GM19372 (cell line): Measurements from ENCODE around the gene HDAC5.
"Not testable (repeated sequence)": the region's sequence is repeated elsewhere in the genome, so short reads cannot be mapped to it uniquely, and the experiment has no call there.

Experiments
- ATAC-seq: cut with Tn5 transposase; IDR thresholded peaks from one replicate; pipeline ENCODE4 v1.9.1; 2021; ENCODE audit warnings: mild to moderate bottlenecking, low read depth, moderate library complexity; ENCODE audit not compliant: unreplicated experiment

The HDAC5 gene

DNA sequence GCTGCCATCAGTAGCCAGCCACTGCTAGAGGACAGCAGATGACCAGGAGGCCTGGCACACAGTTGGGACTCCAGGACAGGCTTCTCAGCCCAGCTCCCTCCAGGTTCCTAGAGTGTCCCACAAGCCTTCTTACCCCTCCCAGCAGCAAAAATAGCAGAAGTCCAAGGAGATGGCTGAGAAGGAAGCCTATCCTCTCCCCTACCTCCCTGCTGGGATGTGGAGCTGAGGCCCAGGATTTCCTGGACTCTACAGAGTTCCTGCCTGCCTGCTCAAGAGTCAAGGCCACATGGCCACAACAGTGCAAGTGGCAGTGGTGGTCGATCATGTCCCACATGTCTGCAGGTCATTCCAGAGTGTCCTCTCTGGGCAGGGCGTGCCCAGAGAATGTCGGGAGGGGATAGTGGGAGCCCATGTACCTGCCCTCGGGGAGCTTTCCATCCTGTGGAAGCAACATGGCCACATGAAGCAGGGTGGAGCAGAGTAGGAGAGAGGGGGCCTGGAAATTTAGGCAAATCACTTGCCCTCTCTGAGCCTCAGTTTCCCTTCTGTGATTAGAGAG lies 10.6 kb upstream of the HDAC5 start:
- ATAC-seq: no peak

DNA sequence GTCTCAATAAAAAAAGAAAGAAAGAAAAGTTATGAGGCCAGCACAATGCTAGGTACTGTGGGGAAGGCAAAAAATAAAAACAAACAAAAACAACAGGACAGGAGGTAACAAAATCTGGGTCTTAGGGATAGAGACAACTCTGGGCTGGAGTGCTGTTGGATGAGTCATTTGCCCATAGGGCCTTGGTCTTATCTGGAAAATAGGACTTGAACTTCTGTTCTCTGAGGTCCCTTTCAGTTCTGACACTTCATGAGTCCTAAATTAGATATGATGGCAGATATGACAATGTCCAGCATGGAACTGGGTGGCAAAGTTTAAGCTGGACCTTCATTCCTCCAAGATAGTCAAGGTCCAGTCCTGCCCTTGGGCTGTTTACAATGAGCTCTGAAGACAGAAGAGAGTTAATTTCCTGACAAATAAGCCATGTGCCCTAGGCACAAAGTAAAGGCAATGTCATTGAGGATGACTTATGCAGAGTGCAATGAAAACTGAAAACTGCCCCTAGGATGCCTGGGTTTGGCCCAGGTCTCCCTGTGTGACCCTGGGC lies 8.9 kb upstream of the HDAC5 start:
- ATAC-seq: no peak

DNA sequence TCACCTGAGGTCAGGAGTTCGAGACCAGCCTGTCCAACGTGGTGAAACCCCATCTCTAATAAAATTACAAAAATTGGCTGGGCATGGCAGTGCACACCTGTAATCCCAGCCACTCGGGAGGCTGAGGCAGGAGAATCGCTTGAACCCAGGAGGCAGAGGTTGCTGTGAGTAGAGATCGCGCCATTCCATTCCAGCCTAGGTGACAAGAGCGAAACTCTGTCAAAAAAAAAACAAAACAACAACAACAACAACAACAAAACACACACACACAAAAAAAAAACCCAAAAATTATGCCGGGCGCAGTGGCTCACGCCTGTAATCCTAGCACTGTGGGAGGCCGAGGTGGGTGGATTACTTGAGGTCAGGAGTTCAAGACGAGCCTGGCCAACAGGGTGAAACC lies 7.9 kb upstream of the HDAC5 start:
- ATAC-seq: not testable (repeated sequence)

DNA sequence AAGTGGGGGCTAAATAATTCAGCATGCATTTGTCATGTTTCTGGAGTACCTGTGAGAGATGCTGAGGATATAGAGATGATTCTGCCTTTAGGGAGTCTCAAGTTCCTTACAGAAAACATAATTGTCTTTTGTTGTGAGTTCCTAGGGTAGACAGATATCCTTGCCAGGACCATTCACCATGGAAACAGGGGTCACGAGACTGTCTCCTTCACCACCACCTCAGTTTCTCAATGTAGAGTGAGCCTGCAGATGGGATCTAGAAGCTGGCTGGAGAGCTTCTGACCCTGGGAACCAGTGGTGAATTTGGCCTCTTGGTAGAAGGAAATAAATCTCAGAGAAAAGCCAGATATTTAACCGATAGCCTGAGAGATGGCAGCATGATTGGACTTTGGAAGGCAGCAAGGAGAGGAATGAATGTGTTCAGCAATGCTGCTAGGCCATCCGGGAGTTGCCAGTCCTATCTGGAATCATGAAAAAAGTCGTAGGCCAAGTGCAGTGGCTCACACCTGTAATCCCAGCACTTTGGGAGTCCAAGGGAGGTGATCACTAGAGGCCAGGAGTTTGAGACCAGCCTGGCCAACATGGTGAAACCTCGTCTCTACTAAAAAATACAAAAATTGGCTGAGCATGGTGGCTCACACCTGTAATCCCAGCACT lies 7.4 kb upstream of the HDAC5 start:
- ATAC-seq: no peak

DNA sequence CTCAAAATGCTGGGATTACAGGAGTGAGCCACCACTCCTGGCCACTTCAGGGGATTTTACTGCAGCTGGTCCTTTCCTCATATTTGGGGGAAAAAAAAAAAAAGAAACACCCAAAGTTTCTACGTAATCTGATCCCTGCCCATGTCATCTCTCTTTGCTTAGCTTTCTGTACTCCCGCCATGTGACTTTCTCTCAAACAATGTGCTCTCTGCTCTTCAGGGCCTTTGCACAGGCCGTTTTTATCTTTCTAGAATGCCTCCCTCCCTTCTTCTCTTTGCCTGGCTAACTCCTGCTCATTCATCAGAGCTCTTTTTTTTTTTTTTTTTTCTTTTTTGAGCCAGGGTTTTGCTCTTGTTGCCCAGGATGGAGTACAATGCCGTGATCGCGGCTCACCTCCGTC lies 4.9 kb upstream of the HDAC5 start:
- no peak for ATAC-seq

DNA sequence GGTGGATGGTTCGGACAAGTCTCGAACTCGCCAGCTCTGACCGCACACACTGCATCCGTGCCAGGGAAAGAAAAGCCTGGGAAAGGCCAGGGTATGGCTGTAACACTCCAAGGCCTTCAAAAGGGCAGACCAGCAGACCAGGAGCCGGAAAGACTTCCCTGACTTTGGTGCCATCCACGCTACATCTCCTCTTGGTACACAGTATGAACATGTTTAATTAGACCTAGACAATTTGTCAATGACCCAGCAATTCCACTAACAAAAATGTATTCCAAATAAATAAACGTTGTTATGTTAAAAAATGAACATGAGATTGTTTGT lies 637 bp upstream of the HDAC5 start:
- no peak for ATAC-seq

DNA sequence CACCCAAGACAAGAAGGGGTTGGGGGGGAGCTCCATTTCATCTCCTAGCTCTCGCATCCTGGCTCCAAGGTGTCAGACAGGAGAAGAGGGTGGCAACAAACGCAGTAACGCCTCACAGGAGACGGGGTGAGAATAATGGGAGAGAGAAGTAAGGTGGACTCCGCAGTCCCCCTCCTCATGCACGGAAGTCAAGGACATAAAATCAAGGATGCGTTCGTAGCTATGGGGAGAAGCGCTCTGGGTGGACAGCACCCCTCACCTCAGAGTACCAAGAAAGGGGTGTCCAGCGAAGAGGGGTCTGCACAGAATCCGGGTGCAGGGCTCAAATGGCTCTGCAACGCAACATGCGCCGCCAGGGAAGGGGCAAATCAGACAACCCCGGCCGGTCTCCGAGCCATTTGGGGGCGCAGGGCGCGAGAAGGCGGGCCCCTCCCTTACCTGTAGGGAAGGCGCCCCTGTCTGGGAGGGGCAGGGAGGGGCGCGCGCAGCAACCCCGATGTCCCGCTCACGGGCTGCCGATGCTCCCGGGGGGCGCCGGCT lies 555 bp downstream of the HDAC5 start:
- ATAC-seq: peak; percentile 18

DNA sequence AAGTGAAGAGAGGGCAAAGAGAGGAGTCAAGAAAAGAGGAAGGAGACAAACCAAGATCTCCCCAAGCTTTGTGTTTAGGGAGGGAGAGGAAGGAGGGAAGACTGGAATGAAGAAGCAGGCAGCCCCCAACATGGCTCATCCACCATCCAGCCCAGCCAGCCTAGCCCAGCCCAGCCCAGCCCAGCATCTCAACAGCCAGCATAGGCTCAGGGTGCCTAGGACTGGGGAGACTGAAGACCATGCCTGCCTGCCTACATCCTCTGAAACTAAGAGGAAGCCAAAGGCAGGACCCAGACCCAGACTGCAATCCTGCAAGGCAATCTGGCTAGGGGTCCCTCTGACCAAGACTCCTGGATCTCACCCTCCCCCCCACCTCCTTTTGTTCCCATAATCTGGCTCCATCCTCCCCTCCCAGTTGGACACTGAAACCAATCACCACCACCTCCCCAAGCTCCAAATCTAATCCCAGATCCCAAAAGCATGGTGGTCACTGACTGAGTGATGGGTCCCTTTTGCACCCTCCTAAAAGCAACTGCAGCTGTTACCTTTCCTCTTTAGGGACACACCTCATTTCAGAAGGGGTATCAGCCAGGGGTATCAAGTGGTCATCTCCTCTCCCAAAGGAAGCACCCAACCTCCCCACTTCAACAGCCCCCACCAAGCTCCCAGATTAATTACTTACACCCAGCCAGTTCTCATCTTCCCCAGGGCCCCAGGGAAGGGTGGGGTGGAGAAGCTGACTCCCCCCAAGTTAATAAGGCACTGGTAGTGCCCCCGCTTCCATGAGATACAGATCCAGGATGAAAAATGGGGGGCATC lies 1.2 kb downstream of the HDAC5 start:
- ATAC-seq: no peak

DNA sequence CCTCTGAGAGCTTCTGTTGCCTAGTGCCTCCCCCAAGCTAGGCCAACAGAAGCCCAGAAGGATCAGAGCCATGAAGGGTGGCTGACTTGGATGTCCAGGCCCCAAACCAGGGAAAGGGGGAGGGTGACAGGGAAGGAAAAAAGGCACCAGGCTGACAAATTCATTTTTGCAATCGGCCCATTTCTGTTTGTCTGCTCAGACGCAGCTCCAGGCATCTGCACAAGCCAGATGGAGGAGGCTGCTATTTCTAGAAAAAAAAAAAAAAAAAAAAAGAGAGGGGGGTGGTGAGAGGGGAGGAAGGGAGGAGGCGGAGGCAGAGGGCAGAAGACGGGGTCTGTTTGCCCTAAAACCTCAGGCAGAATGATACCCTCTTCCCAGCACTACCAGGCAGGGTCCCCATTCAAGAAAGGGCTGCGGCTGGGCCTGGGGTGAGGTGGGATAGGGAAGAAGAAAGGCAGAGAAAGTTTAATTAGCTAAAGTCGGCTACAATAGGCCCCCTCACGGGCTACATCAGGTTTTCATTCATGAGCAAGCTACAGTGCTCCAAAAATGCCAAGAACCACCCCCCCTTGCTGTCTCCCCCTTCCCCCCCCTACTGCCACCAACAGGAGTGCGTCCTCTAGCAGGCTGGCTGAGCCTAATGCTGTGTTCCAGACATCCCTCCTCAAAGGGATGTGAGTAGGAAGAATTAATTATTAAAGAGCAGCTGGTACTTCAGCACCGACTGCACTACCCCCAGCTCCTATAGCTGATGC lies 2.4 kb downstream of the HDAC5 start:
- ATAC-seq: no peak

DNA sequence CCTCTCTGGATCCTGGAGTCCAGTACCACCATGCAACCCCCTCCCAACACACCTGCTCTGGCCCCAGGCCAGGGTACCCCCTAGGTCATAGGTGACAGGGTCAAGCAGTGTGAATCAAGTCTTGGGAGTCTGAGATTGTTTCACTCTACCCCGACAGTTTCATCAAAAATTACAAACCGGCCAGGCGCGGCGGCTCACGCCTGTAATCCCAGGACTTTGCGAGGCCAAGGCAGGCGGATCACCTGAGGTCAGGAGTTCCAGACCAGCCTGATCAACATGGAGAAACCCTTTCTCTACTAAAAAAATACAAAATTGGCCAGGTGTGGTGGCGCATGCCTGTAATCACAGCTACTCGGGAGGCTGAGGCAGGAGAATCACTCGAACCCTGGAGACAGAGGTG lies 3.2 kb downstream of the HDAC5 start:
- not testable (repeated sequence) for ATAC-seq

DNA sequence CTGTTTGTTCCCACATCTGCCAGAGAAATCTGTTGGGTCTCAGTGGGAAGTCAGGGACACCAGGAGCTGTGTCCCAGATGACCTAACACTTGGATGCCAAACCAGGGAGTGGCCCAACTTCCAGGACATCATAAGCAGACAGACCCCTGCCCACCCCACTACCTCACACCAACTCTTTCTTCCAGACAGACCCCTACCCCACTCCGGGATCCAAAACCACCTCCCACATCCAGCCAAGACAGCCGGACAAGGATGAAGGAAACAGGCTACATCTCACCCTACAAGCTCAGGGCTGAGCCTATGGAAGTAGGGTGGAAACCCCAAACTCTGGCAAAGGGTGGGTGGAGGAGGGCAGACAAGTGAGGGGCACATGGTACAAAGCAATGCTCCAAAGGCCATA lies 3.6 kb downstream of the HDAC5 start:
- no peak for ATAC-seq

DNA sequence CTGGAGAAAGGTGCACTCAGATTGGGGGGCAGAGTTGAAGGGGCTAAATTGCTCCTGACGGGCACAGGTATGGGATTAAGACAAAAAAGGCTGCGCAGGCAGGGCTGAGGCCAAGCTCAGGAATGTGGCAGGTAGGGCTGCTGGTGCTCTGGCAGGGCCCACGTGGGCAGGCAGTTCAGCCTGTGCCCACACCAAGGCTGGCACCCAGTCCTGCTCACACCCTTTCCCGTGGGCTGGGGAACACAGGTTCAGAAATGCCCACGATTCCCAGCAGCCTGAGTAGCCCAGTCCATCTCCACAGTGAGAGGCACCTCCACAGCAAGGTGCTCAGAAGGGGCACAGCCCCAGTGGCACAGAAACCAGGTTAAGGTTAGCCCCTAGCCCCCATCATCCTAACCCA lies 4.4 kb downstream of the HDAC5 start:
- ATAC-seq: no peak

DNA sequence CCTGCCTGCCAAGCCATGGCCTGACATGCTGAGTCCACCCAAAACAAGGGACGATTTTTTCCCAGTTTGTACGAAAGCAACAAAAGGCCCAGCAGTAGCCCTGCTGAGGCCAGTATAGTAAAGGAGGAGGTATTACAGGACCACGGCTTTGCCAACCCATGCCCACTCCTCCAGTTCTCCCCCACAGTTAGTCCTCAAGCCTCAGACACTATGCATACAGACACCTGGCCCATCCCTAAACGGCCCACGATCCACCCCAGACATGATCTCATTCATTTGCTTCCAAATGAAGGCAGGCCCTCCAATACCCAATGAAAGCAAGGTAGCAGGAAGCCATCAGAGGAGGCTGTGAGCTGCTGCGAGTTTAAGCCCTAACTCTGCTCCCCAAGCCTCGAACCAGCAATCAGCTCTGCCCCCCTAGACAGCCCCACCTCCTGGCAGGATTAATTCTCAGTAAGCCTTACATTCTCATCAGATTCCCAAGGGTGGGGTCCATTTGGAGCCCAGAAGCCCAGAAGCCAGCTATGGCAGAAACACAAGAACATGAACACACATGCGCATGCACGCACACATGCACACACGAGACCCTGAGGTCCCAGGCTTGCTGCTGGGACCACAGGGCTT lies 4.9 kb downstream of the HDAC5 start:
- ATAC-seq: no peak

DNA sequence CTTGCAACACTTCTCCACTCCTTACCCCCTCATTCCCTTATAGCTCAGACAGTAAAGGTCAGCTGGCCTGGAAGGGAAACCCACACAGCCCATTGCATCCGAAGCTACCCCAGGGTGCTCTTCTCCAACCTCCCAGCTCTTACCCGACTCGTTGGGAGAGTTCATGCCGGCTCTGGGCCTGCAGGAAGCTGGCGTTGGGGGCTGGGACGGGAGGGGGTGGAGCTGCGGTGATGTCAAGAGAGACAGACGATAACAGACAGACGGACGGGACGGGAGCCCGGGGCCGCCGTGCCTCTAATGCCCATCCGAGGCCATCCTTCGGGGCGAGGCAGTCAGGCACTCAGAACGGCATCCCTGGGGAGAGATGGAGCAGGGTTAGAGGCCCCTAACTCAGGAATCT lies 6.1 kb downstream of the HDAC5 start:
- ATAC-seq: no peak

DNA sequence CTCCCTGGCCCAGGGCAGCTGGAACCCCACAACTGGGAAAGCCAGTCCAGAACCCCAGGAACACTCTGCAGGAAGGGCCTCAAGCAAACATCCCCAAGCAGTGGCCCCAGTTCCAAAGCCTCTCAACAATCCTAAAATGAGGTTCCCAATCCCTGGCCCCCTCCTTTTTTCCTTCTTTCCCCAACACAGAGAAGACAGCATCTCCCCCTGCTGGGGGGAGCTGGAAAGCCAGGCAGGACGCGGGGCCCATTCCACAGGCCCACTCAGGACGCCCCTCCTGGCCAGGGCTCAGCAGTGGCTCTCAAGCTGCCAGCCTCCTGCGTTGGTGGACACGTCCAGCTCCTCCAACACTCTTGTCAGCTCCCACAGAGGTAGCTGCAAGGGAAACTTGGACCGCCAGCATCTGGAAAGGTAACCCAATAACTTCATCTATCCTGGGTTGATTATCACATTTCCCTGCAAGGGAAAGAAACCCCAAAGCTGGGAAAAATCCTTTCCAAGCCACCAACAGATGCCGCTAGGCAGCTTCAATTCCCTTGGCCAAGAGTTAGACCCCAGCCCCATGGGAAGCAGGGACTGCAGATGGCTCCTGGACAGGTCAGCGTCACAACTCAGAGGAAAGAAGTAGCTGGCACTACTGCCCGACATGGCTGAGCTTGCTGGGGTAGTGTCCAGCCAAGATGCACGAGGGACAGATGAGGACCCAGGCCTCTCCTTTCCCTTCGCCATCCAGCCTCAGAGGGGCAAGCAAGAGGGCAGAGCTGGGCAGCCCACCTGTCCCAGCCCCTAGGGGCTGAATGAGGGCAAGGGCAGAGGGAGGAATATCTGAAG lies 7.6 kb downstream of the HDAC5 start:
- no peak for ATAC-seq

DNA sequence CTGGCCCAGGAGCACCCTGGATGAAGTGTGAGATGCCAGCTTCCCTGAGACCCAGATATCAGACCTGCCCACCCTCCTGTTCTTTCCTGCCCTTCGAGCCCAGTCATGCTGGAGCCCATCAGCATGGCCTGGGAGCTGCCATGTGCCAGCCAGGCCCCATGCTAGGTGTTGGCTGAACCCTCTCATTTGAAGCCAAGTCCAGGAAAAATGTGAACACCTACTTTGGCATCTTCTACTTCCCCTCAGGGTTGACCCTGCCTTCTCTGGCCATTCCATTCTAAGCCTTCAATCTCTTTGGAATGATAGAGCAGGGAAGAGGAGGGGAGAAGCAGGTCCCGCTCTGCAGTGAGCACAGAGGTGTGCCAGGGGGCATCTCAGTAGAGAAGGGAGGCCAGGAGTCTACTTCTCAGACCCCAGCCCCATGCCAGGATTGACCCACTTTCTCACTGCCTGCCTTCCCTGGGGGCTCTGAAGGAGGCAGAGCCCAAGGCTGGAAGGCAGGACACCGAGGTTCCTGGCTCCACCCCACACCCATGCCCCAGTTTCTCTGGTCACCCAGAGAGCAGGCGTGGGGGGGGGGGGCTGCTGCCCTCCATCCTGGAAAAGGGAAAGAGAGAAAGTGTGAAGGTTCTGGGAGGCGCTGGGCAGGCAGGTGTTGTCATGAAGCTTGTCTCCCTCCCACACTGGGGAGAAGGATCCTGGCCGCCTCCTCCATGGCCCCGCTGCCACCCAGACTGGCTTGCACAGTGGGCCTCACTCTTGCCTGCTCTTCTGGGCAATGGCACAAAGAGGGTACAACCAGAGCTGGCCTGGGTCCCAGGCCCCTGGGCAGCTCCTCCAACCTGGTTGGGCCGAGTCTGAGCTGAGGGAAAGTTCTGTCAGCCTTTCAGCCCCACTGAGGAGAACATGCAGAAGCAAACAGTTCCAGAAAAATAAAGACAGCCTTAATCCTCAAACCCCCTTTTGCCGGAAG lies 9.3 kb downstream of the HDAC5 start:
- ATAC-seq: no peak

DNA sequence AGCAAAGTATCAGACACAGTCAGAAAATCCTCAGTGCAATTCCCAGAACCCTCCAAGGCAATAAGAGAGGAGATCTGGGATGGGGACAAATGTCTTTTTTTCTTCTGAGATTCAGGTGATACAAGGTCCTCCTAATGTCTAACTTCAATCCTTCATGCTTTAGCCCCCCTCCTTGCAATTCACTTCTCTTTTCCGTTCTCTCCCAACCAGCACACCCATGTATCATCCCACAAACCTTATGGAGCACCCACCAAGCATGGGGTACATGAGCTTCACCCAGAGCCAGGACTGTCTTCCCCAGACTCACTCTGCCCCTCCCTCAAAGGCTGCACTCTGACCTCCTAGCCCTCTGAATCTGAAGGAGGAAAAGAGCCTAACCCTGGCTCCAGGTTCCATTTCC lies 10.1 kb downstream of the HDAC5 start:
- ATAC-seq: no peak
